ENCODE data around the gene EDC4.
"Not testable (repeated sequence)": the region's sequence is repeated elsewhere in the genome, so short reads cannot be mapped to it uniquely, and the experiment has no call there.

EDC4 gene, protein sequence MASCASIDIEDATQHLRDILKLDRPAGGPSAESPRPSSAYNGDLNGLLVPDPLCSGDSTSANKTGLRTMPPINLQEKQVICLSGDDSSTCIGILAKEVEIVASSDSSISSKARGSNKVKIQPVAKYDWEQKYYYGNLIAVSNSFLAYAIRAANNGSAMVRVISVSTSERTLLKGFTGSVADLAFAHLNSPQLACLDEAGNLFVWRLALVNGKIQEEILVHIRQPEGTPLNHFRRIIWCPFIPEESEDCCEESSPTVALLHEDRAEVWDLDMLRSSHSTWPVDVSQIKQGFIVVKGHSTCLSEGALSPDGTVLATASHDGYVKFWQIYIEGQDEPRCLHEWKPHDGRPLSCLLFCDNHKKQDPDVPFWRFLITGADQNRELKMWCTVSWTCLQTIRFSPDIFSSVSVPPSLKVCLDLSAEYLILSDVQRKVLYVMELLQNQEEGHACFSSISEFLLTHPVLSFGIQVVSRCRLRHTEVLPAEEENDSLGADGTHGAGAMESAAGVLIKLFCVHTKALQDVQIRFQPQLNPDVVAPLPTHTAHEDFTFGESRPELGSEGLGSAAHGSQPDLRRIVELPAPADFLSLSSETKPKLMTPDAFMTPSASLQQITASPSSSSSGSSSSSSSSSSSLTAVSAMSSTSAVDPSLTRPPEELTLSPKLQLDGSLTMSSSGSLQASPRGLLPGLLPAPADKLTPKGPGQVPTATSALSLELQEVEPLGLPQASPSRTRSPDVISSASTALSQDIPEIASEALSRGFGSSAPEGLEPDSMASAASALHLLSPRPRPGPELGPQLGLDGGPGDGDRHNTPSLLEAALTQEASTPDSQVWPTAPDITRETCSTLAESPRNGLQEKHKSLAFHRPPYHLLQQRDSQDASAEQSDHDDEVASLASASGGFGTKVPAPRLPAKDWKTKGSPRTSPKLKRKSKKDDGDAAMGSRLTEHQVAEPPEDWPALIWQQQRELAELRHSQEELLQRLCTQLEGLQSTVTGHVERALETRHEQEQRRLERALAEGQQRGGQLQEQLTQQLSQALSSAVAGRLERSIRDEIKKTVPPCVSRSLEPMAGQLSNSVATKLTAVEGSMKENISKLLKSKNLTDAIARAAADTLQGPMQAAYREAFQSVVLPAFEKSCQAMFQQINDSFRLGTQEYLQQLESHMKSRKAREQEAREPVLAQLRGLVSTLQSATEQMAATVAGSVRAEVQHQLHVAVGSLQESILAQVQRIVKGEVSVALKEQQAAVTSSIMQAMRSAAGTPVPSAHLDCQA (N-terminal part only)

DNA sequence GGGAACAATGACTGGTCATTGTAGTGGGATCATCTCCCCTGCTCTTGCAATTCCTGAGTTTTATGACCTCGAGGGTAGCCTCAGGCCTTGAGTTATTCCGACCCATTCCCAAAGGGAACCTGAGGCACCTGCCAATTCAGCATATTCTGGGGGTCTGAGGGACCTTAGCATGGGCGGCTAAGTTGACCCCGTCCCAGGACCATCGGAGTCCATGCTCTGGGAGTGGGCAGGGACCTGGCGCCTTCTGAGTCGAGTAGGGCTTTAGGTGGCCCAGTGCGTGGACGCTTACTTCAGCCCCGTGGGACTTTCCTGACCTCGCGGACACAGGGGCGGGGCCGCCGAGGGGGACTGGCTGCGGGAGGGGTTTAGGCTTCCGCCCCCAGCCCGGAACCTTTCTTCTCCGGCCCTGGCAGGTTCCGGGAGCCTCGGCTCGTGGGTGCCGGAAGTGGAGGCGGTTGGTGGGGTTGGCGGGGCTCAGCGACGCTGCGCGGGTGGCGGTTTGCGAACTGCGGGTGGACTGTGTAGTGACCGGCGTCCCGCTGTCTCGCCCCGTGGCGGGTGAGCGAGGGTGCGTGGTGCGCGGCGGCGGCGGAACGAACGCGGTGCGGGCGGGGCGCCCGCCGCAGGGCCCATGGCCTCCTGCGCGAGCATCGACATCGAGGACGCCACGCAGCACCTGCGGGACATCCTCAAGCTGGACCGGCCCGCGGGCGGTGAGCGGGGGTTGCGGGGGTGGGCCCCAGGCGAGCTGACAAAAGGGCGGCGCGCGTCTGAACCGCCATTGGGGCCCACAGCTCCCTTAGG, at the start of gene EDC4:
EDC4 (plus strand) TSS at position 422 of the 804 bp plus-strand sequence; CDS start at position 632, 210 bp downstream.
- DNase-seq (ENCODE audit: low read depth, low spot score): peak; percentile 81

DNA sequence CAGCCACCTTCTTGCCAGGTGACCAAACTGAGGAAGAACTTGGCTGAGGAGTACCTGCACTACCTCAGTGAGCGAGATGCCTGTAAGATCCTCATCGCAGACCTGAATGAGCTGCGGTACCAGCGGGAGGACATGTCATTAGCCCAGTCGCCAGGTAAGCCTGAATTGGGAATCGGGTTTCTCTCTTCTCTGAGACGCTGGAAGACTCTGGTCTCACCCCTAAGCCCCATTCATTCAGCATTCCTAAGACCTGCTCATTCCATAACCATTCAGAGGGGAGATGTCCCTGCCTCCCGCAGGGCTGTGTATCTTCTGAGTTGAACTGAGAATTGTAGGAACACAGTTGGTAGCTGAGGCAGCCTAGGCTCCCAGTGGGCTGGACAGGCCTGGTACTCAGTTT, 47.7 kb upstream of the EDC4 start:
- DNase-seq (ENCODE audit: low read depth, low spot score): no peak

DNA sequence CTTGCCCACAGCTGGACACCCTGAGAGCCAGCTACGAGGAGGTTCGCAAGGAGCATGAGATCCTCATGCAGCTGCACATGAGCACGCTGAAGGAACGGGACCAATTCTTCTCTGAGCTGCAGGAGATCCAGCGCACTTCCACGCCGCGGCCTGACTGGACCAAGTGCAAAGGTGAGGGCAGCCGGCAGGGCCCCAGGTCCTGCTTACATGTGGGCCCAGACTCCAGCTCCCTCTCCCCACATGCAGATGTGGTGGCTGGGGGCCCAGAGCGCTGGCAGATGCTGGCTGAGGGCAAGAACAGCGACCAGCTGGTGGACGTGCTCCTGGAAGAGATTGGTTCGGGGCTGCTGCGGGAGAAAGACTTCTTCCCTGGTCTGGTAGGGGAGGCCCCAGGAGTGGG, 46.9 kb upstream of the EDC4 start:
- no peak for DNase-seq (ENCODE audit: low read depth, low spot score)

DNA sequence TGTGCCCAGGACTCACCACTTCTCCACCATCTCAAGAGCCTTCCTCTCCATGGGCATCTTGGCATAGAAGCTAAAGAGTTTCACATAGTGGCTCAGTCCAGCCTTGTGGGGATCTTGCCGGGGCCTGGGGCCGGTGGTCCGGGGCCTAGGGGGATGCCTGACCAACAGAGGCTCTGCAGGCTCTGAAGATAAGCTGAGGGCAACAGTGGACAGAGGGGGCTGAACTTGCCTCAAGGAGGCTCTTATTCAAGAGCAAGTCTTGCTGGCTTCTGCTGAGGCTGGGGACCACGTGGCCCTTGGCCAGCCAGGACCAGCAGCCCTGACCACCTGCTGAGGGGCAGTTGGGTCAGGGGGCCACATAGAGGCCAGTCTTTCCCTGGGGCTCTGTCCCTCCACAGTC, 44.2 kb upstream of the EDC4 start:
- DNase-seq (ENCODE audit: low read depth, low spot score): no peak

DNA sequence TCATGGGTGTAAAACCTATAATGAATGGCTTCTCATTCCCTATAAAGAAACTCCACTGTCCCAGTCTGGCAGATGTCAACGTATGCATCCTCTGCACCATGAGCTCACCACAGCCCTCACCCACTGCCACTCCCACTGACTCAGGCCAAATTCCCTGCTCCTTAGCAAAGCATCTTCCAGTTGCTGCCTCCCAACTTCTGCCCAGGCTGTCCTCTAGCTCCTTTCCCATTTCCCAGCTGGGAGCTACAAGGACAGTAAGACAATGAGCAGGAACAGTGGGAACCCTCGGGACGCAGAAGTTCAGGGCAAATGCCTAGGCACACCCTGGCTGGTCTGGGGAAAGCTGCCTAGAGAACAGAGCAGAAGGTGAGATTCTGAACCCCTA, 39.8 kb upstream of the EDC4 start:
- DNase-seq (ENCODE audit: low read depth, low spot score): no peak

DNA sequence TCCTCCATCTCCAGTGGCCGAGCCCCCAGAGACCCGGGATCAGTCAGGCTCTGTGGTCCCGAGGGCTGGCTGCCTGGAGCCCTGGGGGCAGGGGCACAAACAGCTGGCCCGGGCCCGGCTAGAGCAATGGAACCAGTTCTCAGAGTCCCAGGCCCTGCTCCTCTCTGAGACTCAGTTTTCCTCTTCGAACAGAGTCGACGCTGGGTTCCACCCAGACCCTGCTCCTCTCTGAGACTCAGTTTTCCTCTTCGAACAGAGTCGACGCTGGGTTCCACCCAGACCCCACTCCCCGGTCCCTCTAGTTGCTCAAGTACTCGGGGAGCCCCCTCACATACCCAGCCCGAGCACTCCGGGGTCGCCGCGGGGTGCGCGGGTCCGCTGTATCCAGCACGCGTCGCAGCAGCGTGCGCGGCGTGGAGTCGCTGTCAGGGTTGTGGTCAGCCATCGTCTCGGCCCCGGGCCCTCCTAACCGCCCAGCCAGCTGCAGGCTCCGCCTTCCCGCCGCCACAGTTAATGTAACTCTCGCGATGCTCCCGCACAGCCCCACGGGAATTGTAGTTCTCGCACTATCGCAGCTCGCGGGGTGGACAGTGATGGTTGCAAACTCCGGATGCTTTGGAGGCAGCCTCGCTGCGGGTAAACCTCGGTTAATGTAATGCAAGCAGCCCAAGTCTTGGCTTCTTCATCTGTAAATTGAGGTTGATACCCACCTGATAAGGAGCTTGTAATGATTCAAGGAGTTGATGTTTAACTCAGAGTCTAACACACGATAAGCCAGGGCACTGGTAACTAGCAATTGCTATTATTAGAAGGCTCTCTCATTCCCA, 39.2 kb upstream of the EDC4 start:
- DNase-seq (ENCODE audit: low read depth, low spot score): peak; percentile 82

DNA sequence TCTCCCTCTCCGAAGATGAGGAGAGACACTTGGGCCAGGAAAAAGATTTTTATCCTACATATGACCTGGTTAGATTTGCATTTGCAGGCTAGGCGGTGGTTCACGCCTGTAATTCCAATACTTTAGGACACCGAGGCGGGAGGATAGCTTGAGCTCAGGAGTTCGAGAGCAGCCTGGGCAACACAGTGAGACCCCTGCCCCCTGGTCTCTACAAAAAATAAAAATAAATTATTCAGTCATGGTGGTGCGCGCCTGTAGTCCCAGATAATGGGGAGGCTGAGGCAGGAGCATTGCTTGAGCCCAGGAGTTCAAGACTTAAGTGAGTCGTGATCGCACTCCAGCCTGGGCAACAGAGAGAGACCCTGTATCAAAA, 38.6 kb upstream of the EDC4 start:
- DNase-seq (ENCODE audit: low read depth, low spot score): no peak

DNA sequence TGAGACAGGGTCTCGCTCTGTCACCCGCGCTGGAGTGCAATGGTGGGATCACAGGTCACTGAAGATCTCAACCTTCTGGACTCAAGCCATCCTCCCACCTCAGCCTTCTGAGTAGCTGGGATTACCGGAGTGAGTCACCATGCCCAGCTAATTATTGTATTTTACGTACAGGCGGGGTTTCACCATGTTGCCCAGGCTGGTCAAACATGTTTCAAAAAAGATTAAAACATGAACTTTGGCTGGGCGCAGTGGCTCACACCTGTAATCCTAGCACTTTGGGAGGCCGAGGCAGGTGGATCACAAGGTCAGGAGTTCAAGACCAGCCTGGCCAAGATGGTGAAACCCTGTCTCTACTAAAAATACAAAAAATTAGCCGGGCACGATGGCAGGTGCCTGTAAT, 35.7 kb upstream of the EDC4 start:
- DNase-seq (ENCODE audit: low read depth, low spot score): not testable (repeated sequence)

DNA sequence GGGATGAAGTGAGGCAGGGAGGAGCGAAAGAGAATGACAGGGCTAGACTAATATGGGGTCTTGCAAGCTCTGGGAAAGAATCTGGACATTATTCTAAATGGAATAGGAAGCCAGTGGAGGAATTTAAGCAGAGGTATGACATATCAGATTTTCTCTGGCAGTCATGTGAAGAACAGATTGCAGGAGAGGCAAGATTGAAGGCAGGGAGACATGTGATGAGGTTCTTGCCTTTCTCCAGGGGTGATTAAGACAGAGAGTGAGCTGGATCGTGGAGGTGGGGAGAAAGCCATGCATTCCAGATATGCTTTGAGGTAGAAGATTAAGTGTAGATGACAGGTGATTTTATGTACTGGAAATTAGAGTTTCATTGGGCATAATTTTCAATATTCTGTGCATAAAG, 35.0 kb upstream of the EDC4 start:
- no peak for DNase-seq (ENCODE audit: low read depth, low spot score)

DNA sequence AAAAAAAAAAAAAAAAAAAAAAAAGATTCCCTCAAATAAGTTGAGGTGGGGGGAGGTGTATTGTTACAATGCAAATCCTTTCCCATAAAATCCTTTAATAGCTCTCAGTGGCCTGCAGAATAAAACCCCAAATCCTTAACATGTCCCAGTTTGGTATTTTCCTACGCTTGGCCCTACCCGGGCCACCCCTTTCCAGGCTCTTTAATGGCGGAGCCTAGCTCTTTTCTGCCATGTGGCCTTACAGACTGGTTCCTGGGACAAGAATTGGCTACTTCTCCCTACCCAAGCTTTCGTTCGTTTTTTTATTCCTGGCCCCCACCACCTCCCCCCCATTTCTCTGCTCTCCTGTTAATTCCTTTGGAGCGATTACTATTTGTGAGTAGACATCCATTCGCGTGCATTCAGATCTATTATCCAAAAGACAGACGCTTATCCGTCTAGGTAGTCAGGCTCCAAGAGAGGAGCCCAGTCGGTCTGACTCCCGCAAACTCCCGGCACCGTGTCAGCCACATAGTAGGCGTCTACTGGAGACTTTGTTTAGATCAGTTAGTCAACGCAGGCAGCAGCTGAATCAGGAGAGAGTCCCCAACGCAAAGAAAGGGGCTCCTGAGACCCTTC, 31.5 kb upstream of the EDC4 start:
- no peak for DNase-seq (ENCODE audit: low read depth, low spot score)

DNA sequence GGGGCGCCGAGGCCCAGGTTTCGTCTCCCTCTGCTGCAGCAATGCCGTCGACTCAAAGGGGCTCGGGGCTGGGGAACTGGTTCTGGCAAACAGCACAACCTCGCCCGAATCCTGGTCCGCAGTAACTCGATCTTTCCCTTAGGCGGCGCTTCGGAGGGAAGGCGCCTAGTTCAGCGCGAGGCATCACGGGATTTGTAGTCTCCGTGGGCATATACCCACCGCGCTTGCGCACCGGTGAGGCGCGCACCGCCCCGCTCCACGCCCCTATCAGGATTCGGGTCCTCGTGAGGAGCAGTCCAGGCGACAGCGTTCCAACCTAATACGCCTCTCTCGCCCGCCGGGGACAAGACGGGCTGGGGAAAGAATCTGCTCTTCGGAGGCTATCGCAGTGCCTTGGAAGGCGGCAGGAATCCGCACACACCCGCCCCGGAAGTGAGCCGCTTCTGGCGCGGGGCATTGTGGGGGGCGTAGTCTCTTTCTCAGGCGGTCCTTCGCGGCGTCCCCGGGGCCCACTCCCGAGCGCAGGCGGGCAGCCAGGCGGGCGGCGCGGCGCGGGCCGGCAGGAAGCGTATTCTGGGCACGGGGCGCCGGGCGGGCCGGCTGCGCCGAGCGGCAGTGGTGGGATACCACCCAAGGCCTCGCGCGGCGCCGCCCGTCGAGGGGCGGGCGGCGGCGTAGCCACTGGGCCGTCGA, 30.9 kb upstream of the EDC4 start, which contains the start of gene THAP11:
THAP11 (plus strand) TSS at position 505 of the 693 bp plus-strand sequence. CDS start 235 bp downstream, outside the sequence.
- DNase-seq (ENCODE audit: low read depth, low spot score): peak; percentile 93

DNA sequence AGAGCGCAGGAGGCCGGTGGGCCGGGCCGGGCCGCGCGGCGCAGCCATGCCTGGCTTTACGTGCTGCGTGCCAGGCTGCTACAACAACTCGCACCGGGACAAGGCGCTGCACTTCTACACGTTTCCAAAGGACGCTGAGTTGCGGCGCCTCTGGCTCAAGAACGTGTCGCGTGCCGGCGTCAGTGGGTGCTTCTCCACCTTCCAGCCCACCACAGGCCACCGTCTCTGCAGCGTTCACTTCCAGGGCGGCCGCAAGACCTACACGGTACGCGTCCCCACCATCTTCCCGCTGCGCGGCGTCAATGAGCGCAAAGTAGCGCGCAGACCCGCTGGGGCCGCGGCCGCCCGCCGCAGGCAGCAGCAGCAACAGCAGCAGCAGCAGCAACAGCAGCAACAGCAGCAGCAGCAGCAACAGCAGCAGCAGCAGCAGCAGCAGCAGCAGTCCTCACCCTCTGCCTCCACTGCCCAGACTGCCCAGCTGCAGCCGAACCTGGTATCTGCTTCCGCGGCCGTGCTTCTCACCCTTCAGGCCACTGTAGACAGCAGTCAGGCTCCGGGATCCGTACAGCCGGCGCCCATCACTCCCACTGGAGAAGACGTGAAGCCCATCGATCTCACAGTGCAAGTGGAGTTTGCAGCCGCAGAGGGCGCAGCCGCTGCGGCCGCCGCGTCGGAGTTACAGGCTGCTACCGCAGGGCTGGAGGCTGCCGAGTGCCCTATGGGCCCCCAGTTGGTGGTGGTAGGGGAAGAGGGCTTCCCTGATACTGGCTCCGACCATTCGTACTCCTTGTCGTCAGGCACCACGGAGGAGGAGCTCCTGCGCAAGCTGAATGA, 30.1 kb upstream of the EDC4 start:
- peak; percentile 23 for DNase-seq (ENCODE audit: low read depth, low spot score)

DNA sequence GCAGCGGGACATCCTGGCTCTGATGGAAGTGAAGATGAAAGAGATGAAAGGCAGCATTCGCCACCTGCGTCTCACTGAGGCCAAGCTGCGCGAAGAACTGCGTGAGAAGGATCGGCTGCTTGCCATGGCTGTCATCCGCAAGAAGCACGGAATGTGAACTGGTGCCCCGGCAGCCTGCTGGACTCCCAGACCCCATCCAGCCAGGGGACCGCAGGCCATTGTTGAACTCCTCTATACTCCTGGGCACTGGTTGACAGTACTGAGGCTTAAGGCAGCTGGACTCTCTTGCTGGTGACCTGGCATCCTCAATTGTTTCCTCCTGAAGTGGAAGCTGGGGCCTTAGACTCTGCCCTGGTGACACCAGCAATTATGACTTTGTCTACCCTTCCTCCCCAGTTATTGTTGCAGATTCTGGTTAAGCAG, 29.5 kb upstream of the EDC4 start:
- DNase-seq (ENCODE audit: low read depth, low spot score): no peak

DNA sequence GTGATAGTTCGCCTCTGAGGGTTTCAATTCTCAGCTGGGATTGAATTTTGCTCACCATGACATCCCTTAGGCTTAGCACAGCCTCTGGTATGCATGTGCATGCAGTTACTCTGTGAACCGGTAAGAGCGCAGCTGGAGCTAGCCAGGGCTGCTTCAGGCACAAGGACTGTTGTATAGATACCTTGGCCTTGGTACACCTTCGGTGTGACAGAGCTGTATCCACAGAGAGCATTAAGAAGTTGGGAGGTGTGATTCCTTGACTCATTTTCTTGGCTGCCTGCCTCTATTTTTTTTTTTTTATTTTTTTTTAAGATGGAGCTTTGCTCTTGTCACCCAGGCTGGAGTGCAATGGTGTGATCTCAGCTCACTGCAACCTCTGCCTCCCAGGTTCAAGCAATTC, 28.4 kb upstream of the EDC4 start:
- DNase-seq (ENCODE audit: low read depth, low spot score): no peak

DNA sequence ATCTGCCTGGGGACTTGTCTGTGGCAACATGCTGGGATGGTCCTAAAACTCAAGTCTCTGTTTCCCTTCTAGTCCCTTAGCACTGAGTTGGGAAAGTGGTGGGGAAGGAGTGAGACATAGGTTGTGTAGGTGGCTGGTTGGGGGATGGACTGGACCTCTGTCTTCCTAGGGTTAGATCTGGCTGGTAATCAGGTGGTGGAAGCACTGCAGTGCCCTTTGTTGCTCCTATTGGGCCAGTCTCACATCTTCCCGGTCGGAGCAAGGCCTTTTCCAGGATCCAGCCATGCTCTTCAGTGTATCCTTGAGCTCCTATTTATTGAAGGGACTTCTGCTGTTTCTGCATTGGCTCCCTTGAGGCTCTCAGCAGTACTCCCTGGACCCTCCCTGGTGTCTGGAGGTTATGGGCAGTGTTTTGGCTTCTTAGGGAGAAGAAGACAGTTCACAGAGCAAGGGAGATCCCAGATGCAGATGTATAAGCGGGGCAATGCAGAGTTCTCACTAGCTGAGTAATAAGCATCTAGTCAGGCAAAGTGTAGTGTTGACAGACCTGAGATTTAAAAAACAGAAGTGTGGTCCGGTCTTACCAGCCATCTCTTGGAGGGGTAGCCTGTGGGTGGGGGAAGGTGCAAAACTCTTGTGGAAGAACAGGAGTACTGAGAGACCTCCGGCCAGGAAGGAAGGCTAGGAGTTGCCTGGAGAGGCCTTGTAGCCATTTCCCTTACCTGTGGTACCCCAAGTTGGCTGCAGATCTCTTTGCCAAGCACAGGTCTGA, 27.4 kb upstream of the EDC4 start:
- no peak for DNase-seq (ENCODE audit: low read depth, low spot score)

DNA sequence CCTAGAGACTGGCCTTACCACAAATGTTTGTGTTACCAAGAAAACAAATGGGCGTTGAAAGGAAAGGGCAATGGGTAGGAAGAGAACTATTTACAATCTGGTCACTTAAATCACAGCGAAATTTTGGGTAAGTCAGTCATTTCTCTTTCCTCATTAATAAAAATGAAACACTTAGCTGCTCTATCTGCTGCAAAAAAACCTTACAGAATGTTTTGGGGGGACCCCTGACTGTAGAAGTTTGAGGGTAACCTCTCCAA, 26.9 kb upstream of the EDC4 start:
- DNase-seq (ENCODE audit: low read depth, low spot score): no peak

DNA sequence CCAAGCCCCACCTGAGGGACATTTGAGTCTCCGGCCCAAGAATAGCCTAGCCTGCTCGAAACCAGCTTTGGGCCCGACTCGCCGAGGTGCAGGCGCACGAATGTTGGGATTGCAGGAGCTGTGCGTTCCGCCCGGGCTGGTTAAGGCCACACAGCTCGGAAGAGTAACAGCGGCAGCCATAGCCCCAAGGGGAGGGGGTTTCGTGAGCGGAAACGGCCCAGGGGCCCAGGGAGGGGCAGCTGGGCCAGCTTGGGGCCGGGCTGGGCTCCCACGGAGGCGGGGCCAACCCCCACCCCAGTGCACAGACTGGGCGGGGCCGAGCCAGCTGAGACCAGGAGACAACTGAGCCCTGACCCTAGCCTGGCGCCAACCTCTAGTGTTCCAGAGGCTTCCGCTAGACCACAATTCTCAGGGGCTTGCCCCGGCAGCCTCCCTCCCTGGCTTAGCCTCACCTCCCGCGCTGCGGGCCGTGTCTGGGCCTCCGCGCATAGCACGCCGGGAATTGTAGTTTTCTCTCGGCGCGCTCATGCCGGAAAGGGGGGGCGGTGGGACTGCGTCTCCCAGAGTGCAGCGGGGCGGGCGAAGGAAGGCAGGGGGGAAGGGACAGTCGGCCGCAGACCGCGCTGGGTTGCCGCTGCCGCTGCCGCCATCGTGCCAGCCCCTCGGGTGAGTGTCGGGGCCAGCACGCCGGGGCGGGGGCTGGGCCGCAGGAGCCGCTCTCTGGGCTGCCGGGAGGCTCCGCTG, 26.4 kb upstream of the EDC4 start, which contains the start of gene NUTF2:
NUTF2 (plus strand) TSS at position 614 of the 744 bp plus-strand sequence. CDS start 18,198 bp downstream, outside the sequence.
- DNase-seq (ENCODE audit: low read depth, low spot score): peak; percentile 91
